B cell (primary cell): ENCODE data around the gene MAP1S.

Experiments used
- CTCF ChIP-seq: fragments of 200-600 bp; IDR thresholded peaks from one replicate; pipeline ENCODE4 v1.8.0; 2022; ENCODE audit warnings: antibody characterized with exemption, mild to moderate bottlenecking
- EZH2 ChIP-seq: IDR thresholded peaks from 2 replicates; pipeline ENCODE4 v1.6.1; 2012; ENCODE audit warnings: borderline replicate concordance, low read depth, mild to moderate bottlenecking, moderate library complexity, low read length; ENCODE audit not compliant: insufficient read depth, poor library complexity, severe bottlenecking

- TF ChIP-seq CTCF = no peak
- no peak for TF ChIP-seq EZH2
These were observed 45.1 kb upstream of the MAP1S start for GRCh38 chr19:17673937-17674799.
